ENCODE results near the gene NUTM2F. TPM values are rescaled to one million over a fixed set of nuclear protein-coding genes. Genes with fewer than 3 reads are reported as not detected.

Gene NUTM2F
- total RNA-seq, 2 donors from 2014 or later, result not detected

DNA sequence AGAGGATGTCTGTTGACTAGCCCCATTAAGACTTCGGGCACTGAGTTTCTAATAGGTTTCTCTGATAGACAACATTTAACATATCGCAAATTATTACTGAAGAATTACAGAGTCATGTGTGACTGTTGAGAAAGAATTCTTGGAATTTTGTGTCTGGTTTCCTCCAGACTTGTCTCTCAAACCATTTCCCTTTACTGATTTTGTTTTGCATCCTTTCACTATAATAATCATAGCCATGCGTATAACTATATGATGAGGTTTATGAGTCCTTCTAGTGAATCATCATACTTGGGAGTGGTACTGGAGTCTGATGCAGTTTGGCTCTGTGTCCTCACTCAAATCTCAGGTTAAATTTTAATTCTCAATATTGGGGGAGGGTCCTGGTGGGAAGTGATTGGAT, 42.3 kb downstream of the NUTM2F start:
- peaks cover 21% of the 10 kb centered on the region for H3K9me3 ChIP-seq (ENCODE audit: control insufficient read depth, low read length)
- Mint-ChIP-seq H3K9me3 (peaks cover 4% of the 10 kb centered on the region), H3K27ac (no peak overlapping the region), H3K27me3 (ENCODE audit: insufficient read depth) (no peaks in the 10 kb centered on the region), H3K4me1 (peaks cover 4% of the 10 kb centered on the region), H3K4me3 (no peak overlapping the region), H3K36me3 (ENCODE audit: low read depth) (peaks cover 53% of the 10 kb centered on the region)
- no peak overlapping the region for H3K27ac ChIP-seq (ENCODE audit: low read depth, low read length)
- DNase-seq, result no peak
- no peaks in the 10 kb centered on the region for H3K27me3 ChIP-seq (ENCODE audit: control insufficient read depth, insufficient read depth, low read length, poor library complexity, severe bottlenecking)
- TF ChIP-seq, protein P1, sequence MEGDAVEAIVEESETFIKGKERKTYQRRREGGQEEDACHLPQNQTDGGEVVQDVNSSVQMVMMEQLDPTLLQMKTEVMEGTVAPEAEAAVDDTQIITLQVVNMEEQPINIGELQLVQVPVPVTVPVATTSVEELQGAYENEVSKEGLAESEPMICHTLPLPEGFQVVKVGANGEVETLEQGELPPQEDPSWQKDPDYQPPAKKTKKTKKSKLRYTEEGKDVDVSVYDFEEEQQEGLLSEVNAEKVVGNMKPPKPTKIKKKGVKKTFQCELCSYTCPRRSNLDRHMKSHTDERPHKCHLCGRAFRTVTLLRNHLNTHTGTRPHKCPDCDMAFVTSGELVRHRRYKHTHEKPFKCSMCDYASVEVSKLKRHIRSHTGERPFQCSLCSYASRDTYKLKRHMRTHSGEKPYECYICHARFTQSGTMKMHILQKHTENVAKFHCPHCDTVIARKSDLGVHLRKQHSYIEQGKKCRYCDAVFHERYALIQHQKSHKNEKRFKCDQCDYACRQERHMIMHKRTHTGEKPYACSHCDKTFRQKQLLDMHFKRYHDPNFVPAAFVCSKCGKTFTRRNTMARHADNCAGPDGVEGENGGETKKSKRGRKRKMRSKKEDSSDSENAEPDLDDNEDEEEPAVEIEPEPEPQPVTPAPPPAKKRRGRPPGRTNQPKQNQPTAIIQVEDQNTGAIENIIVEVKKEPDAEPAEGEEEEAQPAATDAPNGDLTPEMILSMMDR (conservative IDR thresholded peaks at IDR 0.05), result no peak
- no peak overlapping the region for H3K4me3 ChIP-seq (ENCODE audit: low read length)
- WGBS, 2 experiments (ENCODE audit: insufficient coverage in 1 of 2, insufficient read length in 1 of 2), result 100% methylated on average over 3 of the region's 3 CpGs; no CpG with 5 or more reads in 1 of the 2 experiments
- no peak overlapping the region for H3K9ac ChIP-seq (ENCODE audit: extremely low read depth, low read length, poor library complexity, severe bottlenecking)
- H3K4me1 ChIP-seq (ENCODE audit: control insufficient read depth, insufficient read depth, low read length), result no peaks in the 10 kb centered on the region
- peaks cover 31% of the 10 kb centered on the region for H3K36me3 ChIP-seq (ENCODE audit: control insufficient read depth, insufficient read depth, low read length)

DNA sequence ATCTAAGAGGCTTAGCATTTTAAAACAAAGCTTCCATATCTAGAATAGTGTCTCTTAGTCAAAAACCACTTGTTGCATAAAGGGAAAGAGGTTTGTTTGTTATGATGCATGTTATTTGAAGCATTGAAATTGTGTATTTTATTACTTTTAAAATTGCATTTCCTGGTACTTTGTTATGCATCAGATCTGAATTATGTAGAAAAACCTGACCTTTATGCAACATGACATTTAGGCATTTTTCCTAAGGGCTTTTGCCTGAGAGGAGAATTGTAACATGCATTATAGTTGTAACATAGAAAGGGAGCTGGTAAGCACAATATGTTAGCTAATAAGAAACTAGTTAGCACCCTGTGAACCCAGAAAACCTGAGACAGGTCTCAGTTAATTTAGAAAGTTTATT, 47.3 kb downstream of the NUTM2F start:
- H3K4me1 Mint-ChIP-seq, result peaks cover 11% of the 10 kb centered on the region
- Histone ChIP-seq H3K4me1 (ENCODE audit: control insufficient read depth, insufficient read depth, low read length) (no peaks in the 10 kb centered on the region), H3K27me3 (ENCODE audit: control insufficient read depth, insufficient read depth, low read length, poor library complexity, severe bottlenecking) (no peaks in the 10 kb centered on the region), H3K9me3 (ENCODE audit: control insufficient read depth, low read length) (peaks cover 50% of the 10 kb centered on the region), H3K36me3 (ENCODE audit: control insufficient read depth, insufficient read depth, low read length) (peaks cover 41% of the 10 kb centered on the region), H3K4me3 (ENCODE audit: low read length) (peak overlapping the region; percentile 16), H3K27ac (ENCODE audit: low read depth, low read length) (no peak overlapping the region), H3K9ac (ENCODE audit: extremely low read depth, low read length, poor library complexity, severe bottlenecking) (no peak overlapping the region)
- TF ChIP-seq, protein P1 (conservative IDR thresholded peaks at IDR 0.05), result no peak
- H3K36me3 Mint-ChIP-seq (ENCODE audit: low read depth), result peaks cover 61% of the 10 kb centered on the region
- no peak overlapping the region for H3K27ac Mint-ChIP-seq
- no peaks in the 10 kb centered on the region for H3K27me3 Mint-ChIP-seq (ENCODE audit: insufficient read depth)
- peaks cover 20% of the 10 kb centered on the region for H3K9me3 Mint-ChIP-seq
- no peak for DNase-seq
- no peak overlapping the region for H3K4me3 Mint-ChIP-seq

DNA sequence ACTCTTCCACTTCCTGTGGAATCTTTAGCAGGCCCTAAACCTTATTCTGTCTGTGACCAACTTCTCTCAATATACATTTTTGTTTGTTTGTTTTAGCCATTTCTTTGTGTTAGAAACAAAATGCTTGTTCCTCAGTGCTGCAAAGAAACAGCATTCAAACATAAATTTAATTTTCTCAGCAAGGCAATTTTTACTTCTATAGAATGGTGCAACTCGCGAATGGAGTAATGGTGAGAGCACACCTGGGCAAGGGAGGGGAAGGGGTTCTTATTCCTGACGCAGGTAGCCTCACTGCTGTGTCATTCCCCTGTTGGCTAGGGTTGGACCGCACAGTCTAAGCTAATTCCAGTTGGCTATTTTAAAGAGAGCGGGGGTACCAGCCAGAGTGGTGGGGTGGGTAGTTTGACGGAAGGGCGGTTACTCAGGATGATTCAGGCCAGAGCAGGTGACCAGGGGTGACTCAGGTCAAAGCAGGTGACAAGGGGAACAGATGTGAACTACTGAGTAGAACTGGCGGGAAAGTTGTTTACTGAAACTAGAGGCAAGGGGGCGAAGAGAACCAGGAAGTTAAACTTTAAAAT, 47.9 kb downstream of the NUTM2F start:
- peak overlapping the region; percentile 16 for H3K4me3 ChIP-seq (ENCODE audit: low read length)
- H3K4me1 Mint-ChIP-seq, result peaks cover 11% of the 10 kb centered on the region
- H3K27me3 ChIP-seq (ENCODE audit: control insufficient read depth, insufficient read depth, low read length, poor library complexity, severe bottlenecking), result no peaks in the 10 kb centered on the region
- H3K36me3 Mint-ChIP-seq (ENCODE audit: low read depth), result peaks cover 63% of the 10 kb centered on the region
- H3K36me3 ChIP-seq (ENCODE audit: control insufficient read depth, insufficient read depth, low read length), result peaks cover 41% of the 10 kb centered on the region
- H3K4me1 ChIP-seq (ENCODE audit: control insufficient read depth, insufficient read depth, low read length), result no peaks in the 10 kb centered on the region
- no peak overlapping the region for H3K27ac Mint-ChIP-seq
- TF ChIP-seq, protein P1 (conservative IDR thresholded peaks at IDR 0.05), result no peak
- 93 to 100% methylated on average over 2 to 9 of the region's 9 CpGs for WGBS, 2 experiments (ENCODE audit: insufficient coverage in 1 of 2, insufficient read length in 1 of 2)
- no peak overlapping the region for H3K27ac ChIP-seq (ENCODE audit: low read depth, low read length)
- peaks cover 53% of the 10 kb centered on the region for H3K9me3 ChIP-seq (ENCODE audit: control insufficient read depth, low read length)
- no peak overlapping the region for H3K9ac ChIP-seq (ENCODE audit: extremely low read depth, low read length, poor library complexity, severe bottlenecking)
- no peaks in the 10 kb centered on the region for H3K27me3 Mint-ChIP-seq (ENCODE audit: insufficient read depth)
- H3K9me3 Mint-ChIP-seq, result peaks cover 20% of the 10 kb centered on the region
- H3K4me3 Mint-ChIP-seq, result no peak overlapping the region
- DNase-seq, result no peak
